Gastrocnemius medialis (tissue), 4 donors: ENCODE measurements around the gene DGKZ. TPM values are rescaled to one million over a fixed set of nuclear protein-coding genes. Genes with fewer than 3 reads are reported as not detected.

Experiments used
- ATAC-seq, 2 donors: fragments of 150-250 bp; one replicate each; pipeline ENCODE4 v1.9.1; 2016
- DNase-seq, 2 donors: peaks; one replicate each; pipeline ENCODE4 v3.0.0-alpha.2; 2019
- H3K27ac ChIP-seq, 4 donors: fragments of 200-600 bp; sonication (generic); 1 replicate in 1 of 4; 2 replicates in 3 of 4; pipeline ENCODE4 v1.5.1; 2016 to 2018; ENCODE audit warnings: mild to moderate bottlenecking in 2 of 4, moderate library complexity in 1 of 4
- H3K27me3 ChIP-seq, 3 donors: fragments of 200-600 bp; sonication (generic) in 2 of 3; 1 replicate in 1 of 3; 2 replicates in 2 of 3; pipeline versions ENCODE4 v1.5.1 to v1.6.0; 2016 to 2019; ENCODE audit warnings: mild to moderate bottlenecking in 1 of 3, moderate library complexity in 1 of 3
- H3K36me3 ChIP-seq, 2 donors: fragments of 200-600 bp; sonication (generic) in 1 of 2; one replicate each; pipeline ENCODE4 v1.5.1; 2017 to 2018
- H3K4me1 ChIP-seq, 2 donors: fragments of 200-600 bp; sonication (generic) in 1 of 2; one replicate each; pipeline ENCODE4 v1.5.1; 2016 to 2017; ENCODE audit warnings: mild to moderate bottlenecking in 2 of 2
- H3K4me3 ChIP-seq, 4 donors: fragments of 200-600 bp; sonication (generic) in 3 of 4; 1 replicate in 1 of 4; 2 replicates in 3 of 4; pipeline ENCODE4 v1.5.1; 2016 to 2019; ENCODE audit warnings: mild to moderate bottlenecking in 2 of 4
- H3K9me3 ChIP-seq, 3 donors: fragments of 200-600 bp; sonication (generic) in 2 of 3; 1 replicate in 1 of 3; 2 replicates in 2 of 3; pipeline ENCODE4 v1.5.1; 2016 to 2019
- POLR2A ChIP-seq, 2 donors: fragments of 450-650 bp; IDR thresholded peaks; one replicate each; pipeline ENCODE4 v1.6.1; 2017; ENCODE audit warnings: antibody characterized with exemption in 2 of 2, mild to moderate bottlenecking in 2 of 2, moderate library complexity in 2 of 2
- in situ Hi-C, 4 donors: fragments of 200-750 bp; cut with MboI; loops; one replicate each; pipeline versions ENCODE4 v1.15.0 to v1.8.0; 2017; ENCODE audit warnings: low sequenced_read_pairs in 4 of 4
- intact Hi-C: fragments of 100-400 bp; cut with DNase I; formaldehyde crosslinking; loops from one replicate; pipeline ENCODE4 v1.15.1; 2023; ENCODE audit warnings: low total_unique reads
- total RNA-seq, 4 donors: library from RNA; depleted of rRNA; stranded (reverse); fragments of >200 nt; gene quantifications; one replicate each; pipeline versions ENCODE4 v1.1.0 to v1.2.3, GENCODE V29; 2016
- TF ChIP-seq, protein P1 (sequence below), 5 experiments: fragments of 450-650 bp in 3 of 5; fragments of 200-600 bp in 2 of 5; sonication (generic) in 2 of 5; IDR thresholded peaks in 4 of 5; conservative IDR thresholded peaks in 1 of 5; 1 replicate in 4 of 5; 2 replicates in 1 of 5; pipeline ENCODE4 v1.5.1; 2016 to 2019; ENCODE audit warnings: antibody characterized with exemption in 5 of 5, mild to moderate bottlenecking in 3 of 5, moderate library complexity in 3 of 5

DGKZ gene
- total RNA-seq, 4 donors from 2014 or later: 127 to 155 (median 131) TPM

DNA sequence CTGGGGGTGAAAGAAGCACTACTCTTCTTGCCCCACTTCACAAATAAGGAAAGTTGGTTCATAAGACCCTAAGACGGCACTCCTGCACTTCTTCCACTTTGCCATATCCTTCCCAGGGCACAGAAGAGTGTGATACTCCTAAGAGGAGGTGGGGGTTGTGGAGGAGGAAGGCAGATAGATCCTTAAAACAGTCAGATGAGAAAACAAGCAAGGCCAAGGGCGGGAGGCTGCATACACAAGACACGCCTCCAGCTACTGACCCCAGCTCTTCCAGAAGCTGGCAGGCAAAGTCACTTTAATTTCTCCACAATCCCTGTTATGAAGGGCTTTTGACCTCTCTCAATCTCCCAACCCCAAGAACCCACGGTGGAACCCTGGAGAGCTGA is 46.0 kb downstream of the DGKZ start:
- Histone ChIP-seq H3K4me1 (peaks cover 19 to 23% of the 10 kb centered on the region in 2 donors), H3K4me3 (no peak overlapping the region), H3K27ac (no peak overlapping the region), H3K9me3 (no peaks in the 10 kb centered on the region), H3K27me3 (peaks cover 29 to 34% (median 33%) of the 10 kb centered on the region in 3 donors), H3K36me3 (peaks cover 0 to 16% of the 10 kb centered on the region in 2 donors)
- no peak for ATAC-seq
- in situ Hi-C loops: loop anchor here in 2 of 4 donors (10.0 kb wide), 2 partner anchors 142 to 152 kb away; no protein-coding TSS in a partner anchor
- intact Hi-C loops: loop anchor here (2.0 kb wide), 1 partner anchor 224 kb away; the partner anchor contains the start of genes ATG13 and HARBI1
- no peak for DNase-seq
- TF ChIP-seq POLR2A (IDR thresholded peaks at IDR 0.05): no peak
- TF ChIP-seq, protein P1, sequence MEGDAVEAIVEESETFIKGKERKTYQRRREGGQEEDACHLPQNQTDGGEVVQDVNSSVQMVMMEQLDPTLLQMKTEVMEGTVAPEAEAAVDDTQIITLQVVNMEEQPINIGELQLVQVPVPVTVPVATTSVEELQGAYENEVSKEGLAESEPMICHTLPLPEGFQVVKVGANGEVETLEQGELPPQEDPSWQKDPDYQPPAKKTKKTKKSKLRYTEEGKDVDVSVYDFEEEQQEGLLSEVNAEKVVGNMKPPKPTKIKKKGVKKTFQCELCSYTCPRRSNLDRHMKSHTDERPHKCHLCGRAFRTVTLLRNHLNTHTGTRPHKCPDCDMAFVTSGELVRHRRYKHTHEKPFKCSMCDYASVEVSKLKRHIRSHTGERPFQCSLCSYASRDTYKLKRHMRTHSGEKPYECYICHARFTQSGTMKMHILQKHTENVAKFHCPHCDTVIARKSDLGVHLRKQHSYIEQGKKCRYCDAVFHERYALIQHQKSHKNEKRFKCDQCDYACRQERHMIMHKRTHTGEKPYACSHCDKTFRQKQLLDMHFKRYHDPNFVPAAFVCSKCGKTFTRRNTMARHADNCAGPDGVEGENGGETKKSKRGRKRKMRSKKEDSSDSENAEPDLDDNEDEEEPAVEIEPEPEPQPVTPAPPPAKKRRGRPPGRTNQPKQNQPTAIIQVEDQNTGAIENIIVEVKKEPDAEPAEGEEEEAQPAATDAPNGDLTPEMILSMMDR (IDR thresholded peaks at IDR 0.05 in 4 of 5, conservative IDR thresholded peaks at IDR 0.05 in 1 of 5): no peak

DNA sequence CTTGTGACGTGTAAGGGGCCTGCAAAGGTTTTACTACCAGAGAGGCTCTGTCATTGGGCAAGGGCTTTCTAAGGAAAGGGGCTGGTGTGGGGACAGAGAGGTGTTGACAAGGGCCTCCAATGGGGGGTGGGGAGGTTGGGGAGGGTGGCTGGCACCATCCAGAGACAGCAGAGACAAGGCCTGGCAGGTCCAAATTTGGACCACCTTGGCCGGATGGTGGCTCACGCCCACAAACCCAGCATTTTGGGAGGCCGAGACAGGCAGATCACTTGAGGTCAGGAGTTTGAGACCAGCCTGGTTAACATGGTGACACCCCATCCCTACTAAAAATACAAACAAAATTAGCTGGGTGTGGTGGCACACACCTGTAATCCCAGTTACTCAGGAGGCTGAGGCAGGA is 46.5 kb downstream of the DGKZ start:
- TF ChIP-seq, protein P1 (IDR thresholded peaks at IDR 0.05 in 4 of 5, conservative IDR thresholded peaks at IDR 0.05 in 1 of 5): no peak
- no peak for TF ChIP-seq POLR2A (IDR thresholded peaks at IDR 0.05)
- Histone ChIP-seq H3K4me3 (no peak overlapping the region), H3K4me1 (peaks cover 19 to 23% of the 10 kb centered on the region in 2 donors), H3K36me3 (peaks cover 0 to 20% of the 10 kb centered on the region in 2 donors), H3K9me3 (no peaks in the 10 kb centered on the region), H3K27ac (no peak overlapping the region), H3K27me3 (peaks cover 24 to 30% (median 29%) of the 10 kb centered on the region in 3 donors)
- intact Hi-C loops: loop anchor here (2.0 kb wide), 1 partner anchor 223 kb away; the partner anchor contains the start of genes ATG13 and HARBI1
- in situ Hi-C loops: loop anchor here in 2 of 4 donors (10.0 kb wide), 2 partner anchors 141 to 151 kb away; no protein-coding TSS in a partner anchor
- DNase-seq (no peak), ATAC-seq (no peak)

DNA sequence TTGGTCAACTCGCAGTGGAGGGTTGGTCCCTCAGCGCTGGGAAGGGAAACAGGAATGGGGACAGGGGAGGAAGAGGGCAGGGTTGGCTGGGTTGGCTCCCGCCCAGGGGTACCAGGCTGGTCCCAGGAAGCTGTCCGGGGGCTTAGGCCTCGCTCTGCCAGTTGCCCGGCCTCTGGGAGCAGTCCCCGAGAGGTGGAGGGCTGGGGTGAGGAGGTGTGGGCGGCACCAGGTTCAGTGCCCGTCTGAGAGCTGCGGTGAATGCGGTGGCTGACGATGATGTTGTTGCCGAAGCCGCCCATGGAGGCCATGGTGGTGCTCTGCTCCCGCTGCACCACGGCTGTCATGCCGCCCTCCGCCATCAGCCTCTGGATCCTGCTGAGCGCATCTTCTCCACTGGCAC is 50.3 kb downstream of the DGKZ start:
- H3K4me3 ChIP-seq: no peak overlapping the region
- peaks cover 0 to 22% of the 10 kb centered on the region in 2 donors for H3K36me3 ChIP-seq
- H3K27ac ChIP-seq: no peak overlapping the region
- no peaks in the 10 kb centered on the region for H3K9me3 ChIP-seq
- in situ Hi-C loops (loop anchor here in 3 of 4 donors (5.0 to 10.0 kb wide), 3 partner anchors 130 to 147 kb away; no protein-coding TSS in a partner anchor), intact Hi-C loops (no loop called here)
- no peak for TF ChIP-seq POLR2A (IDR thresholded peaks at IDR 0.05)
- TF ChIP-seq, protein P1 (IDR thresholded peaks at IDR 0.05 in 4 of 5, conservative IDR thresholded peaks at IDR 0.05 in 1 of 5): no peak
- DNase-seq (no peak), ATAC-seq (no peak)
- H3K4me1 ChIP-seq: peaks cover 4 to 5% of the 10 kb centered on the region in 2 donors
- no peaks in the 10 kb centered on the region for H3K27me3 ChIP-seq

DNA sequence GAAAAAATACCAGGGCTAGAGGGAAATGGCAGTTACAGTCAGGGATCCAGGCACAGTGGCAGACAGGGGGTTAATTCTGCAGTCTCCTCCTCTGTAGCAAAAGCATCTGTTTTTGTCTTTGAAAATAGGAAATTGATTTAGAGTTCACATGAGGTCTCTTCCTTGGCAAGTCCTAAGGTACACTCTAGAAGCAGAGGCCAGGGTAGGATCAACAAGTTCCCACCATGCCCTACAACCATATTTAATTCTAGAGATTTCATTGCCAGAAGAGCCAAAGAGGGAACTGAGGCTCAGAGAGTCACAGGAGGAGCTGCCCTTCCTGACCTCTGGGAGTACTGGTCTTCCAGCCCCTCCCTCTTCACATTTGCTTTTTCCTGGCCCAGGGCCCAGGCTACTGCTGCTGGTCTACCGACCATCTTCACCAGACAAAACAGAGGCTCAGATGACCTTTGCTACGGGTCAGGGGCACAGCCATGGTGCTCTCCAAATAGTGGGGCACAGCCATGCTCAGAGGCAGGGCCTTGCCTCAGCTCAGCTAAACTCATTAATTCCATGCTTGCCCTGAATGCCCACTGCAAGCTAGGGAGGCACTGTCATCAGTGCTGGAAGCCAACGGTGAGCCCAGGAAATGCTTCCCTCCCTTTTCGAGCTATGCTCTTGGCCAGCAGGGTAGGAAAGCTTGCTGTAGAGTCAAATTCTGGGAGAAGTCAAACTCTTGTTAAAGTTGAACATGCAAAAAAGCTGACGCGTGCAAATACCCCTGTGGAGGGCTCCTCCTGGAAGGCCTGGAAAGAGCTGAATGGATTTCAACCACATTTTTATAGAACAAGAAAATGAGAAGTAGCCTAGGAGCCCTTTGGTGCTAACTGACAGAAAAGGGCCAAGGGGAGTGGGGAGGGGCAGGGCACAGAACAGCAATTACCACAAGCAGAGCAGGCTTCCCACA is 56.0 kb downstream of the DGKZ start:
- TF ChIP-seq, protein P1 (IDR thresholded peaks at IDR 0.05 in 4 of 5, conservative IDR thresholded peaks at IDR 0.05 in 1 of 5): no peak
- peaks cover 0 to 24% of the 10 kb centered on the region in 2 donors for H3K4me1 ChIP-seq
- intact Hi-C loops: no loop called here
- no peak for ATAC-seq
- H3K36me3 ChIP-seq: peaks cover 0 to 36% of the 10 kb centered on the region in 2 donors
- H3K27me3 ChIP-seq: no peaks in the 10 kb centered on the region
- DNase-seq: no peak
- no peak overlapping the region for H3K27ac ChIP-seq
- no peaks in the 10 kb centered on the region for H3K9me3 ChIP-seq
- in situ Hi-C loops: loop anchor here in 1 of 4 donors (25.0 kb wide), 1 partner anchor 134 kb away; no protein-coding TSS in a partner anchor
- no peak overlapping the region for H3K4me3 ChIP-seq
